CD4-positive, alpha-beta T cell treated with Interleukin-17A for 4 hours (primary cell): ENCODE results near the gene YPEL1.
"Not testable (repeated sequence)": the region's sequence is repeated elsewhere in the genome, so short reads cannot be mapped to it uniquely, and the experiment has no call there.

ENCODE experiments used
- DNase-seq: peaks from one replicate; pipeline ENCODE4 v3.0.0-alpha.2; 2020; ENCODE audit warnings: mixed read lengths

YPEL1 gene

DNA sequence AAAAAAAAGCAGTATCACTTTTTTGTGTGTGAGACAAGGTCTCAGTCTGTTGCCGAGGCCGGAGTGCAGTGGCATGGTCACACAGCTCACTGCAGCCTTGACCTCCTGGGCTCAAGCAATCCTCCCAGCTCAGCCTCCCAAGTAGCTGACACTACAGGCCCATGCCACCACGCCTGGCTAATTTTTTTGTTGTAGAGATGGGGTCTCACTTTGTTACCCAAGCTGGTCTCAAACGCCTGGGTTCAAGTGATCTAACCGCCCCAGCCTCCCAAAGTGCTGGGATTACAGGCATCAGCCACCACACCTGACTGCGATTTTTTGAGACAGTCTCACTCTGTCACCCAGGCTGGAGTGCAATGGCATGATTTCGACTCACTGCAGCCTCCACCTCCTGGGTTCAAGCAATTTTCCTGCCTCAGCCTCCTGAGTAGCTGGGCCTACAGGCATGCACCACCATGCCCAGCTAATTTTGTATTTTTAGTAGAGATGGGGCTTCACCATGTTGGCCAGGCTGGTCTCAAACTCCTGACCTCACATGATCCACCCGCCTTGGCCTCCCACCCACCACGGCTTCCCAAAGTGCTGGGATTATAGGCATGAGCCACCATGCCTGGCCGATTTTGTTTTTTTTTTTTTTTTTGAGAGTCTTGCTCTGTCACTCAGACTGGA, 15.3 kb downstream of the YPEL1 start:
- not testable (repeated sequence) for DNase-seq

DNA sequence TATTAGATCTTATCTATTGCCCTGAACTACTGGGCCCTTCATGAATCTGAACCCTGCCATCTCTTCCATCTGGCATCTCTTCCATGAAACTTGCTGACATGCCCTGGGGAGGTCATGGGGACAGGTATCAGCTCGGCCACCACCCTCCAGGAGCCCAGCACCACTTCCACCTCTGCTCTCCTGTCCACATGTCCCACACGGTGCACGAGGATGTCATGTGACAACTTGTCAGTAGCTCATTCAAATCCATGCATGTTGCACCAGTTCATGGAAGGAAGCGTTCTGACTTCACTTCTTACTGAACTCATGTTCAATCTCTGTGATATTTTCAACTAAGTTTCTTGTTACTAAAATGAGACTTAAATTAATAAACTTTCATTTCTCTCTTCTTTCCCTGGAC, 16.6 kb downstream of the YPEL1 start:
- DNase-seq = no peak

DNA sequence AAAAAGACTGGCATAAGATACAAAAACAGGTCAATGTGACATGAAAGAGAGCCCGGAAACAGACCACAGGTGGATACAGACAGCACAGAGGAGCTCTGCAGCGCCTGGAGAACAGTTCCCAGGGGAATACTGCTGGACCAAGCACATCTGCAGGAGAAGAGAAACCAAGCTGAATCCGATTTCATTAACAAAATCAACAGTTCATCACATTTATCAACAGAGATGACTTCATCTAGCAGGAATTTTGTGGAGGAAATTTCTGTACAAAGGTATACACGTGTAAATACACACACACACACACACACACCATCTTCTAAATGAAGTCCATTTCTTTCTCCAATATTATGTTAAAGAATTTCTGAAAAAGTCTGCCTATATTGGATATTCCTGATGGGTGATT, 17.1 kb downstream of the YPEL1 start:
- DNase-seq = no peak

DNA sequence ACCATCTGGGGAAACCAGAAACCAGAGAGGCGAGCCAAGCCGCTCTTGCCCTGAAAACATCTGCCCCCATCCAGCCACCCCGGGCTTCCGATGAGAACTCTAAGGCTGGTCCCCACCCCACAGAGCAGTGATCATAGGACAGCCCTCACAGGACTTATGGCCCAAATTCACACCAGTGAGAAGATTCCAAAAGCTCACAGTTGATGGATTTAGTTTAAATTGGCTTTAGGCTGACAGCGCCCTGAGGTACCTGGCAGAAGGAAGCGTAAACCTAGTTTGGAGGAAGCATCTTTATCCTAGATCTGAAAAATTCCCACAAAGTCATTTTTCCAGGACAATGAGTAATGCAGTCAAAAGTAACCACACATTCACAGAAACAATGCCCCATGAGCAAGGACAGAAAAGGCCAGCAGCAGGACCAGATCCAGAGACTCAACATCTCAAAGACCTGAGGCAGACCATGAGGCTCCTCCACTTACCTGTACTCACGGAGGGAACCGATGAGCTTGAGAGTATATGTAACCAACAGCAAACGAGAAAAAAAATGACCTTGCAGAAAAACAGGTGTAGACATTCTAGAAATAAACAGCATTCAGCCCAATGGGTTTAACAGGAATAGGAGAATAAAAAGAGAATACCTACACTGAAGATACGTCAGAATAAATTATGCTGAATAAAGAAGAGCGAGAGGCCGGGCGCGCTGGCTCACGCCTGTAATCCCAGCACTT, 19.0 kb downstream of the YPEL1 start:
- not testable (repeated sequence) for DNase-seq

DNA sequence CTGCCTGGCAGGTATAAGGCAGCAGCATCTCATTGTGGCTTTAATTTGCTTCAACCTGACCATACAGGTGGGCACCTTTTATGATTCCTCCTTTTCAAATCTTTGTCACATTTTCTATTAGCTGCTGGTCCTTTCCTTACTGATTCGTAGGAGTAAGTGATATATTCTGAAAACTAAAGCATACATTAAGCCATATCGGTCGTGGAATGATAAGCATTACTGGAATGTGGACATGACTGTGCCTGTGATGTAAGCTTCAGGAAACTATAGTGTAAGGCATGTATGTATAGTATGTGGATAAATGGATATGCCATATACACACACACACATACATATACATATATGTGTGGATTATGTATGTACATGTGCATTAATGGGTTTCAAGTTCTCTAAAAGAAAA, 20.8 kb downstream of the YPEL1 start:
- DNase-seq = no peak

DNA sequence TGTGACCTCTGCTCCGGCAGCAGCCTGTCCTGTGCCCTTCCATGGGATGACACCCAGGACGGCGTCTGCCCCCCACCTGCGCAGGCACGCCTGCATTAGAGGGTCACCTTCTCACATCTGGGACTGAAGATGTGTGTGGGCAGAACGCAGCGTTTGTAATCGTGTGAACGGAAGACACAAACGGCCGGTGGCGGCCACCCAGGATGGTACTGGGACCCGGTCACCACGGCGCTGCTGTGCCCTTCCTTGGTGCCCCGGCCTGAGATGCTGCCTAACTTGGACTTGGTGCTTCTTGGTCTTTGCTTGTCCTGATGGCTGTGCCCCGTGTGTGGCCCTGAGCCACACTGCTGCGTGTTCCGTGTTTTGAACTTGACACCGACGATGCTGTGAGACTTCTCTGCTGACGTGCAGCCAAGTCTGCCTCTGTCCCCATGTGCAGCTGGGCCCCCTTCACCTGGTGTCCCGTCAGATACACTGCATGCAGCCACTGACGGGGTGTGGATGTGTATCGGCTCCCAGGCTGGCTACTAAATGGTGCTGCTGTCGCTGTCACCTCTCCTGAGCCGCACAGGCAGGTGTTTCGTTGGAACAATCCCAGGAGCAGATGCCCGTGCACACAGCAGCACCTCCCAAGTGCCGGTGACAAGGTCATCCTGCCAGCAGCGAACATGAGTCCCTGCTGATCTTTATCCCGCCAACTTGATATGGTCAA, 21.4 kb downstream of the YPEL1 start:
- no peak for DNase-seq

DNA sequence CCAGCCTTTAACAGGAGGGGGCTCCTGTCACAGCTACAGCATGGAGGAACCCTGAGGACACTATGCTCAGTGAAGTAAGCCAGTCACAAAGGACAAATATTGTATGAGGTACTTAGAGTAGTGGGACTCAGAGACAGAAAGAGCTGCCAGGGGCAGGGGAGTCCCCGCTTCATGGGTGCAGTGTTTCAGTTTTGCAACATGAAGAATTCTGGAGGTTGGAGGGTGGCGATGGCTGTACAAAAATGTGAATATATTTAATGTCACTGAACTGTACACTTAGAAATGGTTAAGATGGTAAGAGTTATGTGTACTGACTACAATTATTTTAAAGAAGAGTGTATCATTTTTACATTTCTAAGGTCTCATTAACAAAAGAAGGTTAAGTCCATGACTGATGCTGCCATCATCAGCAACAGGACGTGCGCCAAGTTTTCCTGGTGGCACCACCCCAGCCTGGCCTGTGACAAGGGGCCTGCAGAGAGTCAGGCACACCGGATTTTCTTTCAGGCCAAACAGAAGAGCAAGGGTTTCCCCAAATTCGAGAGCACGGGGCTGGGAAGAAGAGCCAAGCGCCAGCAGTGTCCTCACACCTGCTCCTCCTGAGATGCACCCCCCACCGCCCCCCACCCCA, 22.1 kb downstream of the YPEL1 start:
- DNase-seq = no peak

DNA sequence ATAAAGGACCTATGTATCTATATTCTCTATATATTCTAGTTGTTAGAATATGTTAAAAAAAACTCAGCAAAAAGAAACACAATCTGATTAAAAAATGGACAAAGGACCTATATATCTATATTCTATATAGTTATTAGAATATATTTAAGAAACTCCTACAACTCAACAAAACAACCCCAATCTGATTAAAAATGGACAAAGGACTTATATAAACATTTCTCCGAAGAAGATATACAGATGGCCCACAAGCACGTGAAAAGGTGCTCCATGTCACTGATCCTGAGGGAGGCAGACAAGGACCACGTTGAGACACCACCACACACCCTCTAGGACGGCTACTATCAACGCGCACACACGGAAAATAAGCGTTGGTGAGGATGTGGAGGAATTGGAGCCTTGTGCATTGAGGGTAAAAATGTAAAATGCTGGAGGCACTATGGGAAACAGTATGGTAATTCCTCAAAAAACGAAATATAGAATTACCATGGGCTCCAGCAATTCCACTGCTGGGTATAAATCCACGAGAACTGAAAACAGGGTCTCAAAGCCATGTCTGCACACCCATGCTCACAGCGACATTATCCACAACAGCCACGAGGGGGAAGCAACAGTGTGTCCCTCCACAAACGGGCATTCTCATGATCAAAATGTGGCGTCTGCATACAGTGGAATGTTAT, 22.7 kb downstream of the YPEL1 start:
- peak; percentile 69 for DNase-seq

DNA sequence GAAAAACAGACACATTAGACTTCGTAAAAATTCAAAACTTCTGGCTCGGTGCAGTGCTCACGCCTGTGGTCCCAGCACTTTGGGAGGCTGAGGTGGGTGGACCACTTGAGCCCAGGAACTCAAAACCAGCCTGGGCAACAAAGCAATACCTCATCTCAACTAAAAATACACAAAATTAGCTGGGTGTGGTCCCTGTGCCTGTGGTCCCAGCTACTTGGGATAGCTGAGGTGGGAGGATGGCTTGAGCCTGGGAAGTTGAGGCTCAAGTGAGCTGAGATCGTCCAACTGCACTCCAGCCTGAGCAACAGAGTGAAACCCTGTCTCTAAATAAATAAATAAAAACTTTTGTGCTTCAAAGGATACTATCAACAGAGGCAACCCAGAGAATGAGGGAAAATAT, 23.7 kb downstream of the YPEL1 start:
- no peak for DNase-seq

DNA sequence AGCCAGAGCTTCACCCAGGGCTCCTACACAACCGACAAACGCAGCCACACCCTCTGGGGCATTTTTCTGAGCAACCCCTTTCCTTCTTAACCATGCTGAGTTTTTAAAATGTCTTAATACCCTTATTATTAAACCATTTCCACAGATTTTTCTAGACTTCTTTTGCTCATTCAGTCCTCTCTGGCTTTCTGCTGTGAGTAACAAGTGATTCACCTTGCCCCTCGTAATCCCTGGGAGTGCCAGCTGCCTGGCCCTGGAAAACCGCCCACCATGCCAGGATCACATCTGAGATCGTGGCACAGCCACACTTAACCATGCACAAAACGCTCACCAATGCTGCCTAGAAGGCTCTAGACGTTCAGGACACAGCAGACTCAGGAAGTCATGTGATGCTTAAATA, 25.4 kb downstream of the YPEL1 start:
- DNase-seq = no peak

DNA sequence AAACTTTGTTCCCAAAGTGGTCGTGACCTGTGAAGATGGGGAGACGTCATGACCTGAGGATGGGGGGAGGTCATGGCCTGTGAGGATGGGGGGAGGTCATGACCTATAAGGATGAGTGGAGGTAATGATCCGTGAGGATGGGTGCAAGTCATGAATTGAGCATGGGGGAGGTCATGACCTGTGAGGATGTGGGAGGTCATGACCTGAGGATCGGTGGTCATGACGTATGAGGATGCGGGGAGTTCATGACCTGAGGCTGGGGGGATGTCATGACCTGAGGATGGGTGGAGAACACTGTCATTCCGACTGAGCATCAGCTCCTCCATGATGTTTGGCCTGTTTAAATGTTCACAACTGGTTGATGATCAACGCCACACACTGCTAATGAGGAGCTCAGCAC, 25.9 kb downstream of the YPEL1 start:
- no peak for DNase-seq

DNA sequence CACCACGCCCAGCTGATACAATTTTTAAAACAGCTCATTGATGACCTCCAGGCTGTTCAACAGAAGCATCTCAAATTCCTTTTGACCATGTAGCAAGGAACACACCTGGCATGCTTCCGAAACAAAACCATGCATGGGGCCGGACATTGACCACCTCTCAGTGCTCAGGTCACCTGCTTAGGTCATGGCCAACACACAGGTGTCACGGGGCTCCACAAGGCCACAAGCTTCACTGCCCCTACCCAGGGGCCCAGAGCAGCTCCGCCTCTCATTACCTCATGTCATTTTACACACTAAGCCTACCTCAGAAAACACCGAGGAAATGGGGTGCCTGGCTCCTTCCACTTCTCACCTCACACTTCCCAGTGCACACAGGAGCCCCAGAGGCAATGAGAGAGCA, 26.6 kb downstream of the YPEL1 start:
- no peak for DNase-seq

DNA sequence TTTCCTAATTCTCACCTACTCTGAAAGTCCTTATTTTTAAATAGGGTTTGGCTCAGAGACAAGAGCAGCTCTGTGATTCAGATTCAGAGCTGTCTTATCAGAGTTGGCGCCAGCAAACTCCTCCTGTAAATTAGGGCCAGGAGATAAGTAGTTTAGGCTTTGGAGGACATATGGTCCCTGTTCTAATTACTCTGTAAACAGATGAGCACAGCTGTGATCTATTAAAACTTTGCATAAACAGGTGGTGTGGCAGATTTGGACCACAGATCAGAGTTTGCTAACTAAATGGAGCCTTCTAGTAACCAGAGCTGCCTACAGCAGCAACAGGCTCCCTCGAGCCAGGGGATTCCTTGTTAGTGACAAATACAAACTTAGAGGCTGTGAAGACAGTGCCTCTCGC, 27.9 kb downstream of the YPEL1 start:
- no peak for DNase-seq

DNA sequence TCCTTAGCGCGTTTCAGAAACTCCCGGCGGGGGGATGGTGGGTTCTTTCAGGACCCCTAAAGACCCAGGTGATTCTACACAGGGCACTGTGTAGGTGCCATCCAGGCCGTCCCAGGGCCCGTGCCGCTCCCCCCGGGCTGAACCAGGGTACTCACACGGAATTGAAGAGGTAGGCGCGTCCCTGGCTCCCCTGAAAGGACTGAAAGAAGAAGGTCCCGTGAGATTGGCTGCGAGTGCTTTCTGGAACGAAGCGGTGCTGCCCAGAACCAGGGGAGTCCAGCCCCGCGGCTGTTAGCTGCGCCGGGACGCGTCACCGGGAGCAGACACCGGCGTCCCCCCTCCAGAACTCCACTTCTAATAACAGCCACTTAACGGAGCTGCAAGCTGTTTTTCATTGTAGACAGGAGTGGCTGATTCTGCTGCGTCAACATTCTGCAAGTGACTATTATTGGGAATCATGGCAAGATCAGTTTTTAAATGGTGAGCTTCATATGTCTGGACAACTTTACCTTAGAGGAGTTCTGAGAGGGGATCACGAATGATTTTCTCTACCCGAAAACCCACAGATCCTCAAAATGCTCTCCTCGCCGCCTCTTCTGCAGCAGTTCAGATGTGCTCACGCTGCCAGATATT, 31.8 kb downstream of the YPEL1 start:
- no peak for DNase-seq

DNA sequence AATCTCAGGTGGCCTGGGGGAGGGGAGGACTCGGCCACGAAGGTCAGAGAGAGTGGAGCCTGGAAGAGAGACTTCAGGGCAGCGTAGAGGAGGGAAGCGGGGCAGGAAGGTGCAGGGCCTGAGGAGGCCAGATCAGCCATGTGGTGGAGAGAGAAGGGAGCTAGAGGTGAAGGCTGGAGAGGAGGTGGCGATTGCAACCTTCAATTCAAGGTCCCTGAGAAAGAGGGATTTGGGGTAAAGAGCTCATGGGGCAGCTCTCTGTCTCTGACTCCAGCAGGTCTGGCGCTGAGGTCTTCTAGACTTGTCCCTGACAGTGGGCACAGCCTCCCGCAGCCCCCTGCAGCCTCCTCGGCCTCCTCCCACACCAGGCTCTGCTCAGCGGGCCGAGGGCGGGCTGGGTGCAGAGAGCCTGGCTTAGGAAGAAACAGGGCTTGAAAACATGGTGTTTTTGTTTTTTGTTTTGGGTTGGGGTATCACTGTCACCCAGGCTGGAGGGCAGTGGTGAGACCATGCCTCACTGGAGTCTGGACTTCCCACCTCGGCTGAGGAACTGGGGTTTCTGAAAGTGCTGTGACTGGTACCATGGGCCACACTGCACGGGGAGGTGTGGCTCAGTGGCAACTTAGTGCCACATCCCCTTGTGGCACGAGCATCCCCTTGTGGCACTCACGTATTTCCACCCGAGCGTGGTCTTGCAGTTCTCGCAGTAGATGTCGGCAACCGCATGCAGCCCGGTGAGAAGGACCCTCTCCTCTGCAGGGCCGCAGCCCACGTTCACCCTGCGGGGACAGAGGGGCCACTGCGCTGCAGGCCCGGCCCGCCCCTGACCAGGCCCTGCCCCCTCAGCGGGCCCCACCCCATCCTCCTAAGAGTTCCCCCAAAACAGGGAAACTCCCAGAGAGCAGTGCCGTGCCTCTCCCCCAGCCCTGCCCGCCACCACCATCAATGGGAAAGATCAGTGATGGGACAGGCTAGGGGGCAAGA, 32.6 kb downstream of the YPEL1 start:
- DNase-seq = no peak

DNA sequence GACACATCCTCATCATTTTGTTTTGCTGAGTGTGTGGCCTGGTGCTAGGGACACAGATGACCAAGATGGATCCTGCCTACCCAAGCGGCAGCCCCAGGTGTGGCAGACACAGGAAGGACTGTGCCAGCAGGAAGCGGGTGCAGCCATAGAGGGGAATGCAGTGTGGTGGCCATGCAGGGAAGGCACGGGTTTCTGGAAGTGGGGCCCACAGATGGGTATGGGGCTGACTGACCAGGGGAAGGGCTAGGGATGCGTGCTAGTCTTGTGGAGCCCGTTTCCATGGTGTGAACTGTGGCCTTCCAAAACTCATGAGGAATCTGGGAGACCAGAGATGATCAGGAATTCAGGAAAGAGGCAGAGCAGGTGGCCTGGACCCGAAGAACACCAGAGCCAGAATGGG, 33.5 kb downstream of the YPEL1 start:
- no peak for DNase-seq

DNA sequence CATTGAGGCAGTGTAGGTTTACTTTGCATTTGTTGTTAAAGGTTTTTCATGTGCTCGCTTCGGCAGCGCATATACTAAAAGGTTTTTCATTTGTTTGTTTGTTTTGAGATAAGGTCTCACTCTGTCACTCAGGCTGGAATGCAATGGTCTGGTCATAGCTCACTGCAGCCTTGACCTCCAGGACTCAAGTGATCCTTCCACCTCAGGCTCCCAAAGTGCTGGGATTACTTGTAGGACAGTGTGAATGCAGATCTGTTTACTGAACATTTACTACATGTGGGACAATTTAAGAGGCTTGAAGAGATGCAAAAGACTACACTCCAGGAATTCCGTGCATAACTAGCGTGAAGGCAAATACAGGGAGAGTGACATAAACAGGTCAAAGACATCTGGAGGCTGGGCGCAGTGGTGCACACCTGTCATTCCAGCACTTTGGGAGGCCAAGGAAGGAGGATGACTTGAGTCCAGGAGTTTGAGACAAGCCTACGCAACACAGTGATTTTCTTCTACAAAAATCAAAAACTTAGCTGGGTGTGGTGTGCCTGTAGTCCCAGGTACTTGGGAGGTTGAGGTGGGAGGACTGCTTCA, 34.1 kb downstream of the YPEL1 start:
- DNase-seq = no peak

DNA sequence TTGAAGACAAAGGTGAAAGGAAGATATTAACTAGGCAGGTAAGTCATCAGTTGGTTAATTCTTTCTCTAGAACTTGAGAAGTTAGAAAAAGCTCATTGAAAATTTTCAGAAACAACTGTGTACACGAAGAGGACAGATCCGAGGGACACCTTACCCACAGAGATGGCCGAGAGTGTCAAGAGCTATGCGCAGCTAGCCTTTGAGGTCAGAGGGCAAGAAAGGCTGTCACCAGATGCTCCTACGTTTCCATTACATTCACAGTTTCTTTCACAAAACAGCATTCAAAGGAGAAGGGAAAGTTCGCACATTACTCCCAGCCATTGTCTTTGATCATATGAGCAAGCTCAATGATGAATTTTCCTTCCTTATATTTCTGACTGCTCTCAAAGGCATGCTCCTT, 34.8 kb downstream of the YPEL1 start:
- DNase-seq = no peak

DNA sequence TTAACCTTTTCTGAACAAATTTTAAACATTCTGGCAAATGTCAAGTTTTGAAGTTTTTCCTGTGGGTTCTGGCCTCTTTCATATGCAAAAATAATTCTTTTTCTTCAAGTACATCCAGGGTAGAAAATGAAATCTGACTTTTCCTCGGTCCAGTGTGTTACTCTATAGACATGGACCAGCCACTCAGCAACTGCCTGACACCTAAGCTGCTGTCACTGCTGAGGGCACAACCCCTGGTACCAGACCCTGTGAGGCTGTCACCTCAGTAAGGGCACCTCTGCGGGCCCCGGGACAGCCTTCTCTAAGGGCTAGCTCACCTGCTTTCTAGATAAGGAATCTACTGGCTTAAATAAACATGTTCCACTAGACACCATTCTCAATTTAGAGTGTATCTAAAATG, 36.0 kb downstream of the YPEL1 start:
- DNase-seq = no peak

DNA sequence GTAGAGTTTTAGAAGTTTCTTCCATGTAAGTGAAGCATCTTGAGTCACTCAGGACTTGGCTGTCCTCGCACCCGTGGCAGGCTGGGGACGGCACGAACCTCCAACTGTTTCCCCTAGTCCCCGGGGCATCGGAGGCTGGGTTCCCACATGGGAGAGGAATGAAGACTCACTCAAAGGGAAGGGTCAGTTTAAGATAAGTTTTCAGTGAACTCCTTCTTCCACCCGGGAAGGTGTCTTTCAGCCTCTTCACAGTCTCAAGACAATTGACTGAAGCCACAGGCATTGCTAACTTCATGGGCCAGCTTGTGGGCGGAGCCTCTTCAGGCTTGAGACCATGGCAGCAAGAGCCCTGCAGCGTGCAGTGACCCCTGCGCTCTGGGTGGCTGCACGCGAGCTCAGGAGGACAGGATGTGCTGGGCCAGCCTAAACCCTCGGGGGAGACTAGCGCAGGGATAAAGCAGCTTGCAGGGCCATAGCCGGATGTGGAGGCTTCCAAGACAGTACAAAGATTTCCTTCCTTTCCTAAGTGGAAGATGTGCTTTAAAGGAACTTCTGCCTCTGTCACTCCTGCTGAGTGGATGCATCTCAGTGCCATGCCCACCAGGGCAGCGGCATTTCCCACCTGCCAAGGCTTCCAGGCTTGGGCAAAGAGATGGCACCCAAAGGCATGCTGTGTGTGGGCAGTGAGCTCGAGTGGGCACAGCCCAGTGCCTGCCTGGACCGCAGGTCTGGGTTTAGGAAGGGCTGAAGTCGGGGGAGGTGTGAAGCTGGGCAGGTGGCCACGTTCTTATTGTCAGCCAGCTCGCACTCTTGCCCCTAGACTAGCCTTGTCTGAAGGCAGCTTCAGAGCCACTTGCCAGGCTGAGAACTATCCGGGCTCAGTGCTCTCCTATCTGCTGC, 36.9 kb downstream of the YPEL1 start:
- DNase-seq = no peak
